GM18502 (cell line): Measurements from ENCODE around the gene GAREM1.
"Not testable (repeated sequence)": the region's sequence is repeated elsewhere in the genome, so short reads cannot be mapped to it uniquely, and the experiment has no call there.

ENCODE experiments used
- ATAC-seq: cut with Tn5 transposase; IDR thresholded peaks from one replicate; pipeline ENCODE4 v1.9.1; 2021; ENCODE audit warnings: mild to moderate bottlenecking; ENCODE audit not compliant: unreplicated experiment, poor library complexity

Gene GAREM1

DNA sequence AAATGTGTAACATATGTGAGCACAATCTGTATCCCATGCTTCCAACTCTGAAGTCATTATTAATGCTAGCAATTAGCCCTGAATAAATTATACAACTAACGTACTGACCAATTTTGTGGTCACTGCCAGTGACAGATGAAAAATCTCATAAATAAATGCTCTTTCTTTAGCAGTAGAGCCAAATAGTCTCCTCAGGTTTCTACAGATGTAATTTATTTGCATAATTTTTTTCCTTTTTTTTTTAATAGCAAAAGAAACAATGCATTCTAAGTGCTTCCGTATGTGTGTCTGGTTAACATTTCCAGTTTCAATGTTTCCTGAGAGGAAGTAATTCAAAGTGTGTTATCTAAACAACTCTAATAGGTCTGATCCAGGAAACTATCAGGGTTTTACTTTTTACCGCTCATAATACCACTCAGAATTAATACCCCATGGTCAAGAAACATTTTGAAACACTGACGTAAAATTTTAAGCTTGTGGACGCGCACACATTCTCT is 172.5 kb downstream of the GAREM1 start:
- ATAC-seq, result no peak

GRCh38 chr18:32297579-32298170 is 173.0 kb downstream of the GAREM1 start:
- ATAC-seq, result no peak

- ATAC-seq, result no peak
Measured at GRCh38 chr18:32296851-32297250, 173.8 kb downstream of the GAREM1 start.

DNA sequence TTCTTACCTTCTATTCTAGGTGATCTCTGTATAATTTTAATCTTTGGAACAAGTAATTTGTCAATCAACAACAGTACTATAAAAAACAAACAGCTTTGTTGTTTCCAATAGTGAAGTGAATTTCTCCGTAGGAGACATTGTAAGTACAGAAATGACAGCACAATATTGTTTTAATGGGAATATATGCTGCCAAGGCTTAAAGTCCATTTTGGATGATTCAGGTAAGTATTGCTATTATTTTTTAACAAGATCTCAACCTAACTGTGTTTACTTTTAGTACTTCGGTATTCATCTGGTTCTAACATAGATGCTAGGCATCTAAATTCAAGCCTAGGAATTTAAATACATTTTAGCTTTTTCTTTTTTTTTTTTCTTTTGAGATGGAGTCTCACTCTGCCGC is 175.1 kb downstream of the GAREM1 start:
- ATAC-seq, result no peak

DNA sequence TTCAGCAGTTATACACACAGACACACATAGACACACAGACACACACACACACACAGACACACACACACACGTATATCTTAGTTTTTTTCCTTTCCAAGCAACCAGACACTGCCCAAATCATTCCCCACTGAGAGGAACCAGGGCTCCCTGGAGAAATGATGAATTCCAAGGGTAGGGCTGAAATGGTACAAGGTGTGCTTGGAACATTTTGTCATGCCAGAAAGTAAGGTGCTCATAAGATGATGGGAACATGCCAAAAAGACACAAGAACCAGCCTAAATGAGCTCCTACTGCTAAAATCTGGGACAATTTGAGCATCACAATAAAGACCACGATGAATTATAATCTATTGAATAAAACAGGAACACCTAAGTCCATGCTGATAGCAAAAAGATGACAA is 177.6 kb downstream of the GAREM1 start:
- ATAC-seq, result no peak

DNA sequence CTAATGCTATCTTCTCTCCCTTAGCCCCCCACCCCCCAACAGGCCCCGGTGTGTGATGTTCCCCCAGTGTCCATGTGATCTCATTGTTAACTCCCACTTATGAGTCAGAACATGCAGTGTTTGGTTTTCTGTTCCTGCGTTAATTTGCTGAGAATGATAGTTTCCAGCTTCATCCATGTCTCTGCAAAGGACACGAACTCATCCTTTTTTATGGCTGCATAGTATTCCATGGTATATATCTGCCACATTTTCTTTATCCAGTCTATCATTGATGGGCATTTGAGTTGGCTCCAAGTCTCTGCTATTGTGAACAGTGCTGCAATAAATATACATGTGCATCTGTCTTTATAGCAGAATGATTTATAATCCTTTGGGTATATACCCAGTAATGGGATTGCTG is 179.1 kb downstream of the GAREM1 start:
- not testable (repeated sequence) for ATAC-seq

- ATAC-seq, result no peak
Measured at GRCh38 chr18:32290810-32291209, 179.9 kb downstream of the GAREM1 start.

GRCh38 chr18:32289483-32290075 is 181.1 kb downstream of the GAREM1 start:
- ATAC-seq, result peak; percentile 94

- ATAC-seq, result no peak
Measured at GRCh38 chr18:32287873-32288272, 182.8 kb downstream of the GAREM1 start.

- ATAC-seq, result no peak
Measured at GRCh38 chr18:32287249-32287648, 183.4 kb downstream of the GAREM1 start.

DNA sequence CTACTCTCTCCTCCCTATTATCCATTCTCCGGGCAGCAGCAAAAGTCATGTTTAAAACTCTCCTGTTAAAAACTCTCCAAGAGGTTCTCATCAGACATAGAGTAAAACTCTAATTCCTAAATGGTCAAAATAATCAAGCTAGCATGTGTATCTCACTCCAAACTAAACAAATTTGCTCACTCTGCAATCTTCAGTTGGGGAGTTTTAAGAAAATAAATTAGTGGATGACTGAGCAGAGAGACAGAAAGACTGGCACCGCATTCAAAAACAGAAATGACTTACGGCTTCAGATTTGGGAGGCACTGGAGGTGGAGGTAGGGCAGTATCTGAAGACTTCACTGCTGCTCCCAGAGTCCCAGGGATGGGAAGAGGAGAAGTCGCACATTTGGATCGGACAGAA is 183.9 kb downstream of the GAREM1 start:
- ATAC-seq, result no peak

DNA sequence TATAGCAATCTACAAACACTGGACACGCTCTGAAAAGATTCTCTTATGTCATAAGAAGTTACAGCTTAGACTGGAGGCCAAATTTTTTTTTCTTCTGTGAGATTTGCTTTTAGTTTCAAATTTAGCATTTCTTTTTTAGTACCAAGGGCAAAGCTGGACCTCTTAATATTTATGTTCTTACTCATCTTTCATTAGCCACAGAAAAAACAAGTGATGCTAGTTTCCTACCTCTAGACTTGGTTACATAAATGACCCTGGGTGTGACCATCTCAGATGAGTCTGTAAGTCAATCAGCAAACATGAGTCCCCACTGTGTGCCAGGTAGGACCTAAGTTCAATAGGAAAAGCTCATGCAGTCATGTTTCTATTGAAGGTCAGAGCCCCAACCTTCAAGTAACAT is 186.4 kb downstream of the GAREM1 start:
- no peak for ATAC-seq

DNA sequence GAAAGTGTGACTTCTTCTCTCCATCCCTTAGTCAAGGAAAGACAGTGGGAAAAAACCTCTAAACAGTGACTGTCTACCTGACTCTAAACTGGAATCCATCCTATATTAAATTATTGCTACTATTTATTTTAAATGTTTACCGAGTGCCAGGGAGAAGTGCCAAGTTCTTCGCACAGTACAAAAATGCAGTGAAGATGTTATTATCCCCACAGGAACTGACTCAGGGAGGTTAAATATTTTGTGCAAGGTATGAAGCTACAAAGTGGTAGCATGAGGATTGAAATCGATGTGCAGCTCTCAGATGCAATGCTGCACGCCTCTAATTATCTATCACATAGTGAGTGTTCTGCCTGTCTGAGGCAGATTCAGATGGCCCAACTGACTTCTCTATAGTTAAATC is 189.8 kb downstream of the GAREM1 start:
- no peak for ATAC-seq

- no peak for ATAC-seq
Measured at GRCh38 chr18:32280188-32280783, 190.4 kb downstream of the GAREM1 start.

- ATAC-seq, result no peak
Measured at GRCh38 chr18:32278177-32278799, 192.4 kb downstream of the GAREM1 start.

DNA sequence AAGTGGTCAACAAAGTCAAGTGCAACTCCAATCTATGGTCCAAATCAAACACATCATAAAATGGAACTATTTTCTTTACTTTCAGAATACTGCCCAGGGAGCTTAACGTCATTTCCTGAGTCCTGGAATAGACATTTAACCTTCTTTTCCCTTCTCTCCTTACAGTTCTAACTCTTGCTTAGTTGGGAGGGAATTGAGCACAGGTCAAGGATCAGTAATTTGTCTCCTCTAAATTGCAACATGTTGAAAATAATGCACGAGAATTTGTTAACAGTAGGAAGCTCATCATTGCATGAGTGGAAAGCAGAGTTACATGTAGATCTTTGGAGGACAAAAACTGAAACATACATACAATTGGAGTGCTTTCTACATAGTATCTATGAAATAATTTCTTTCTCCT is 193.1 kb downstream of the GAREM1 start:
- ATAC-seq, result no peak

DNA sequence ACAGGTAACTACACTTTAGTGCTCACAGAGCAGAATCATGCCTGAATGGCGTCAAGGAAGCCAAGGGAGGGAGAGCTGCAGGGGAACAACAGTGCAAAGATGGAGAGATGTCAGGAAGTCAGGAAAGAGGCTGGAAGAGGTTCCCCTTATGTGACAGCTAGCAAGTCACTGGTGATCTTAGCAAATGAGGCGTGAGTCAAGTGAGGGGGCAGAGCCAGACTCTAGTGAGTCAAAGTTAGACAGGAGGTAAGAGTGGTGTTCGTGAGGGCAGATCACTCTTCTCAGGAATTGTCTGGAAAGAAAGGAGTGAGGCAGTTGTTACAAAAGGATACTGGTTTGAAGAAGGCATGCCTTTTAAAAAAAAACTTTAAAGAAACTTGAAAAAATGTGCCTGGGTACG is 193.8 kb downstream of the GAREM1 start:
- no peak for ATAC-seq

DNA sequence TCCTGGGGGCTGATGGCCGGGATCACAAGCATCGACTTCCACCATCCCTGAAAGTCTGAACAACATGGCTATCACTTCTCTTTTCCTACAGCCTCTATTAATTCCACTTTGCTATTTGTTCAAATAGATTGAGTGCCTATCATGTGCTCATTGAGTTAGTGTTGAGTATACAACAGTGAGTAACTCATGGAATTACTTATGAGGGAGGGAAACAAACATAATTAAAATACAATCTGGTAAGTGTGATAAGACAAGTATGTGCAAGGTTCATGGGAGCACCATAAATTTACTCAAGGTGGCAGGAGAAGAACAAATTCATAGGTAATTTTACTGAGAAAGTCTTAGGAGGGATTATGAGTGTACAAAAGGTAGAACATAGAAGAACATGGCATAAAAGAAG is 194.4 kb downstream of the GAREM1 start:
- ATAC-seq, result no peak

GRCh38 chr18:32275221-32275620 is 195.5 kb downstream of the GAREM1 start:
- no peak for ATAC-seq

DNA sequence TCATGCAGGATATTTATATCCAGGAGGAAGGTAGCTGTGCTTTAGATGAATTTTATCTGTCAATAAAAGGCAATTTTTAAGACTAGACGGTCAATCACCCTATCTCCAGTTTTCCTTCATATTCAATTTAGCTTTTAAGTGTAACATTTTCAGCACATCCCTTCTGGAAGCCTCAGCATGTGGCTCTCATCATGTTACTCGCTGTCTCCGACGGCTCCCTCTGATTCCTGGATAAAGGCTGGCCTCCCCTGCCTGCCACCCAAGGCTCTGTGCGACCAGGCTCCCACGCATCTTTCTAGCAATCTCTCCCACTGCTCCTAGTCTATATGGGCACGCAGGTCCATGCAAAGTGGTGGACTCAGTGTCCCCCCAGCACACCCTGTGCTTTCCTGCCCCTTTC is 196.4 kb downstream of the GAREM1 start:
- no peak for ATAC-seq

DNA sequence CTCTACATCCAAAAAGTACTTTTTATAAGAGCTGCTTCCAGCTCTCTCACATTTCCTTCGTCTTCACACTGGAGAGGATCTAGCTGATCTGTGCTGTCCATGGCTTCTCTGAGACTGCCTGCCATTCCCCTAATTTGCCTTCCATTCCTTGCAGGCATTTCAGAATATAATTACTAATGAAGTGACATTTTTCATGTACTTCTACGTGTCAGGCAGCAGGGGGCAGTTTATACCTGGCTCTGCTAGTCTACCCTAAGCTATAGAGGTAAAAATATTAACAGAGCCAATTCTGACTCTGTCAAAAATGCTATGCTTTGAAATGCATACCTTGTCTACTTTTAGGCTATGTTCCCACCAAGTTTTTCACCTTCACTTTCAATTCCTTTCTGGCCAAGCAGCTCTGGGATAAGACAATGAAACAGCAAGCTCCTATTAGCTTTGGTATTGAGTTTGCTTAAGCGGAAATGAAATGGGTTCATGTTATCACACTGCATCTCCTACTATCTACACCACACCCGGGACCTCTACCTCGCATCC is 198.9 kb downstream of the GAREM1 start:
- peak; percentile 85 for ATAC-seq
